MM.1S (cell line): ENCODE data around the gene EXOC3L1.

Source experiments
- DNase-seq: peaks from one replicate; pipeline ENCODE4 v3.0.0-alpha.2; 2015
- H2AFZ ChIP-seq: fragments of 300-600 bp; sonication (generic); 2 replicates; pipeline ENCODE4 v1.6.0; 2016; ENCODE audit warnings: antibody characterized with exemption, low read length
- H3F3A ChIP-seq: fragments of 300-600 bp; sonication (generic); 2 replicates; pipeline ENCODE4 v1.6.1; 2016; ENCODE audit warnings: mild to moderate bottlenecking, antibody characterized with exemption, low read length, moderate library complexity, mixed read lengths; ENCODE audit not compliant: insufficient read depth
- H3K27ac ChIP-seq: fragments of 300-600 bp; sonication (generic); 2 replicates; pipeline ENCODE4 v1.5.1; 2016; ENCODE audit warnings: mild to moderate bottlenecking, low read length
- H3K27me3 ChIP-seq: fragments of 300-600 bp; sonication (generic); replicated peaks from 2 replicates; pipeline ENCODE4 v1.6.0; 2016; ENCODE audit warnings: low read length; ENCODE audit not compliant: insufficient read depth
- H3K36me3 ChIP-seq: fragments of 300-600 bp; sonication (generic); replicated peaks from 2 replicates; pipeline ENCODE4 v1.6.1; 2016; ENCODE audit warnings: mild to moderate bottlenecking, low read length, mixed read lengths; ENCODE audit not compliant: insufficient read depth
- H3K4me1 ChIP-seq: fragments of 300-600 bp; sonication (generic); 2 replicates; pipeline ENCODE4 v1.6.1; 2016; ENCODE audit warnings: low read length, mixed read lengths
- H3K4me2 ChIP-seq: fragments of 300-600 bp; sonication (generic); 2 replicates; pipeline ENCODE4 v1.6.0; 2016; ENCODE audit warnings: low read depth, low read length
- H3K4me3 ChIP-seq: fragments of 300-600 bp; sonication (generic); 2 replicates; pipeline ENCODE4 v1.5.1; 2016; ENCODE audit warnings: low read length, mixed read lengths
- H3K79me2 ChIP-seq: fragments of 300-600 bp; sonication (generic); 2 replicates; pipeline ENCODE4 v1.6.1; 2016; ENCODE audit warnings: mixed run types, low read length, mixed read lengths
- H3K9ac ChIP-seq: fragments of 300-600 bp; sonication (generic); 2 replicates; pipeline ENCODE4 v1.6.1; 2016; ENCODE audit warnings: low read length, mixed read lengths
- H3K9me2 ChIP-seq: fragments of 300-600 bp; sonication (generic); replicated peaks from 2 replicates; pipeline ENCODE4 v1.6.1; 2016; ENCODE audit warnings: mild to moderate bottlenecking, low read length, mixed read lengths; ENCODE audit not compliant: insufficient read depth
- H3K9me3 ChIP-seq: fragments of 300-600 bp; sonication (generic); replicated peaks from 2 replicates; pipeline ENCODE4 v1.6.1; 2016; ENCODE audit warnings: mild to moderate bottlenecking, low read length, mixed read lengths; ENCODE audit not compliant: insufficient read depth
- H4K20me1 ChIP-seq: fragments of 300-600 bp; sonication (generic); 2 replicates; pipeline ENCODE4 v1.6.1; 2016; ENCODE audit warnings: mild to moderate bottlenecking, low read length, moderate library complexity, mixed read lengths; ENCODE audit not compliant: insufficient read depth
- CTCF ChIP-seq: fragments of 300-600 bp; sonication (generic); IDR thresholded peaks from 2 replicates; pipeline ENCODE4 v1.5.1; 2016; ENCODE audit warnings: antibody characterized with exemption, low read length, mixed read lengths
- EZH2 ChIP-seq: fragments of 300-600 bp; sonication (generic); optimal IDR thresholded peaks from 2 replicates; pipeline ENCODE3; 2017; ENCODE audit warnings: low read depth, mild to moderate bottlenecking, antibody characterized with exemption, low read length, mixed read lengths
- EZH2phosphoT487 ChIP-seq: fragments of 300-600 bp; sonication (generic); IDR thresholded peaks from 2 replicates; pipeline ENCODE4 v1.6.1; 2018; ENCODE audit warnings: antibody characterized with exemption, low read length

The EXOC3L1 gene

DNA sequence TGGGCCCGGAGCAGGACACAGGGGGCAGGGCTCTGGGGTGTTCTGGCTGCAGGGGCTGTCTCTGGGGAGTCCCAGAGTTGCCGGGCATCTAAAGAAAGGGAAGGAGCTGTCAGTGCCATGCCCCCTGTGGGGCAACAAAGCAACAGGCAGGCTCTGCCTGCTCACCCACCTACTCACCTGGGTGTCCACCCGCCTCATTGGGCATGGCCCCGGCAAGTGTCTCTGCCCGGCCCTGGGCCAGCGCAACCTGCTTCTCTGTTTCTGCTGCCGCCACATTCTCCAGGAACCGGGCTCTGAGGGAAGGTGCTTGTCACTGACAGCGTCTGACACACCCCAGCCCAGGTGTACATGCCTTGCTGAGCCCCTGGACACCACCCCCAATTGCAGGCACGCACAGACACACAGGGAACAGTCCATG, 44.3 kb upstream of the EXOC3L1 start:
- Histone ChIP-seq H2AFZ (no peak overlapping the region), H3K9ac (no peak overlapping the region), H3K9me2 (no peaks in the 10 kb centered on the region), H3K27ac (no peak overlapping the region), H3K4me2 (no peak overlapping the region), H3K4me1 (no peaks in the 10 kb centered on the region), H3K27me3 (no peaks in the 10 kb centered on the region), H3K9me3 (no peaks in the 10 kb centered on the region), H3K4me3 (no peak overlapping the region), H3F3A (no peaks in the 10 kb centered on the region; the same call in none of the 2 replicates), H3K36me3 (peaks cover 4% of the 10 kb centered on the region; the same call in 1 of the 2 replicates), H3K79me2 (peaks cover 11% of the 10 kb centered on the region), H4K20me1 (no peaks in the 10 kb centered on the region)
- no peak for DNase-seq
- no peak for TF ChIP-seq EZH2phosphoT487
- no peak for TF ChIP-seq EZH2
- no peak for TF ChIP-seq CTCF

DNA sequence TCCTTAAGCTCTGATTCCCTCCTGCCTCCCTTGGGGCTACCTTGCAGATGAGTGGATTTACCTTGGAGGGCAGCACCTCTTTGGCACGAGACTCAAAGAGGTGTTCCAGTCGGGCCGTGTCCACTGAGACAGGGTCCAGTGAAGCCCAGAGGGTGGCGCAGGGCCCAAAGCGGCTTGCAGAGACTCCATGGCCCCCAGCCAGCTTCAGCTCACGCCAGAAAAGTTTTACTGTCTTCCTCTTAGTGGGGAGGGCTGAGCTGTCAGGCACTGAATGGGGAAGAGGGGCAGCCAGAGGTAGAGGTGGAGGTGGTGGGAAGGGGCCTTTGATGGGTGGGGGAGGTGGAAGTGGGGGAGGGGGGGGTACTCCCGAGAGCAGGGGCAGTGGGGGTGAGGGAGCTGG, 43.7 kb upstream of the EXOC3L1 start:
- no peaks in the 10 kb centered on the region for H3K9me3 ChIP-seq
- no peaks in the 10 kb centered on the region for H3K4me1 ChIP-seq
- H3F3A ChIP-seq, result no peaks in the 10 kb centered on the region; the same call in none of the 2 replicates
- no peak for TF ChIP-seq EZH2phosphoT487
- TF ChIP-seq EZH2, result no peak
- TF ChIP-seq CTCF, result no peak
- H3K4me3 ChIP-seq, result no peak overlapping the region
- no peak overlapping the region for H3K4me2 ChIP-seq
- no peak overlapping the region for H2AFZ ChIP-seq
- H3K27ac ChIP-seq, result no peak overlapping the region
- H3K79me2 ChIP-seq, result peaks cover 14% of the 10 kb centered on the region
- peaks cover 4% of the 10 kb centered on the region; the same call in 1 of the 2 replicates for H3K36me3 ChIP-seq
- no peak overlapping the region for H3K9ac ChIP-seq
- DNase-seq, result no peak
- H4K20me1 ChIP-seq, result no peaks in the 10 kb centered on the region
- H3K9me2 ChIP-seq, result no peaks in the 10 kb centered on the region
- H3K27me3 ChIP-seq, result no peaks in the 10 kb centered on the region

DNA sequence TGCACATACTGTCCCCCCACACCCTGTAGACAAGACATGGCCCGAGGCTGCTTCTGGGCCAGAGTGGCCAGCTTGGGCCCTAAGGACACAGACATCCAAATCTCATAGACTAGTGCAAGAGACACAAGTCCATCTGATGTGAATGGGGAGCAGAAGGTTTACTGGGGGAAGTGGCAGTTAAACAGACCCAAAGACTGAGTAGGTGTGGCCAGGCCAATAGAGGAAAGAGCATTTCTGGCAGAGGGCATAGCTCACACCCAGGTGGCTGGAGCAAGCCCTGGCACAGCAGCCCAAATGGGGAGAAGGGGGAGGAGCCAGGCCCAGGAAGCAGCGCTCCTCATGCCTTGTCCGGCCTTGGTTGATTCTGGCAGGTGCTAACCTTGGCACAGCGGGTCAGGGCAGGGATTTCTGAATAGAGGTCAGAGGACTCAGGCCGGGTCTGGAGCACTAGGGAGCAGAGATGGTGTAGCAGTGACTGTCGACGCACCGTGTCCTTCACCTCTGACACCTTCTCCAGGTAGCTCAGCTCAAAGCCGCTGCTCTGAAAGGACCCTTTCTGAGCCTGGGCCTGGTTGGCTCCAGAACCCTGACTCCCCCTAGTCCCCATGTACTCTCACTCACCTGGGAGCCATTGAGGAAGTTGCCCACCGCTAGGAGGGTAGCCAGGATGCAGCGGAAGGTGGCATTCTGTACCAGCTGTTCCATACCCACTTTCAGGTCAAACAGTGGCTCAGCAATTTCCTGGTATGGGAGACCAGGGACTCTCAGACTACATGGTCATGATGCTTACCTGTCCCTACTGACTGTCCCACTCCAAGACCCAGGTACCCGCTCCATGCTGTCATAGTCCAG, 41.1 kb upstream of the EXOC3L1 start:
- Histone ChIP-seq H3K4me2 (no peak overlapping the region), H3K9me2 (no peaks in the 10 kb centered on the region), H3K36me3 (no peaks in the 10 kb centered on the region; the same call in 1 of the 2 replicates), H3K9me3 (no peaks in the 10 kb centered on the region), H2AFZ (no peak overlapping the region), H4K20me1 (no peaks in the 10 kb centered on the region), H3K27me3 (no peaks in the 10 kb centered on the region), H3K27ac (no peak overlapping the region), H3F3A (no peaks in the 10 kb centered on the region; the same call in none of the 2 replicates), H3K4me3 (no peak overlapping the region), H3K9ac (no peak overlapping the region), H3K4me1 (peaks cover 11% of the 10 kb centered on the region; the same call in 1 of the 2 replicates), H3K79me2 (peaks cover 31% of the 10 kb centered on the region)
- no peak for DNase-seq
- no peak for TF ChIP-seq EZH2phosphoT487
- no peak for TF ChIP-seq EZH2
- no peak for TF ChIP-seq CTCF
